ENCODE measurements around the gene C3AR1.

DNA sequence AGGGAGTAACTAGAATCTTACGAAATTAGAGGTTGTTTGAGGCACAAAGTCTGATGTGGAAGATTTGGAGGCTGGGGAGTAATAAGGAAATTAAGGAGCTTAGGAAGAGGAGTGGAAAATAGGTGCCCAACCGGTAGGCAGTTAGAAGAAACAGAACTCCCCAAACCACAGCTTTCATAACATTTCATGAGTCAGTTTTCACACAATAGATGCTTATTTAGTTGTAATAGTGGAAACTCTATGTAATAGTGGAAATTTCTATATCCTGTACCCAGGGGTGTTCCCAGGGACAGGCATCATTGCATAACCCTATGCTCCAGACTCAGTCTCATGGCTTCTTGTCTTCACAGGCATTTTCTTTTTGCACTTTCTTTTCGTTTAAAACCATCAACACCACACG lies 8.3 kb downstream of the C3AR1 start:
- TF ChIP-seq EP300 (IDR thresholded peaks at IDR 0.05) (no peak), POLR2A (IDR thresholded peaks at IDR 0.05) (no peak), POLR2AphosphoS5 (IDR thresholded peaks at IDR 0.05) (peak in 1 of 3 donors; percentile 49)
- TF ChIP-seq, protein P1, sequence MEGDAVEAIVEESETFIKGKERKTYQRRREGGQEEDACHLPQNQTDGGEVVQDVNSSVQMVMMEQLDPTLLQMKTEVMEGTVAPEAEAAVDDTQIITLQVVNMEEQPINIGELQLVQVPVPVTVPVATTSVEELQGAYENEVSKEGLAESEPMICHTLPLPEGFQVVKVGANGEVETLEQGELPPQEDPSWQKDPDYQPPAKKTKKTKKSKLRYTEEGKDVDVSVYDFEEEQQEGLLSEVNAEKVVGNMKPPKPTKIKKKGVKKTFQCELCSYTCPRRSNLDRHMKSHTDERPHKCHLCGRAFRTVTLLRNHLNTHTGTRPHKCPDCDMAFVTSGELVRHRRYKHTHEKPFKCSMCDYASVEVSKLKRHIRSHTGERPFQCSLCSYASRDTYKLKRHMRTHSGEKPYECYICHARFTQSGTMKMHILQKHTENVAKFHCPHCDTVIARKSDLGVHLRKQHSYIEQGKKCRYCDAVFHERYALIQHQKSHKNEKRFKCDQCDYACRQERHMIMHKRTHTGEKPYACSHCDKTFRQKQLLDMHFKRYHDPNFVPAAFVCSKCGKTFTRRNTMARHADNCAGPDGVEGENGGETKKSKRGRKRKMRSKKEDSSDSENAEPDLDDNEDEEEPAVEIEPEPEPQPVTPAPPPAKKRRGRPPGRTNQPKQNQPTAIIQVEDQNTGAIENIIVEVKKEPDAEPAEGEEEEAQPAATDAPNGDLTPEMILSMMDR (IDR thresholded peaks at IDR 0.05), result no peak
